Panc1 (cell line): Measurements from ENCODE around the gene TMEM184A.

Experiments
- REST ChIP-seq, 2 experiments: IDR thresholded peaks; 2 replicates each; pipeline ENCODE4 v1.6.1; 2011 to 2012; ENCODE audit warnings: low read depth in 2 of 2, control low read depth in 1 of 2, low read length in 1 of 2, mild to moderate bottlenecking in 1 of 2, moderate library complexity in 1 of 2; ENCODE audit not compliant: insufficient read depth in 1 of 2
- TCF7L2 ChIP-seq: IDR thresholded peaks from 2 replicates; pipeline ENCODE4 v1.6.1; 2011; ENCODE audit warnings: mild to moderate bottlenecking, low read depth, low read length, inconsistent platforms
- TF ChIP-seq, protein P1 (sequence below): fragments of 450-650 bp; IDR thresholded peaks from 2 replicates; pipeline ENCODE4 v1.5.1; 2017; ENCODE audit warnings: mild to moderate bottlenecking

DNA sequence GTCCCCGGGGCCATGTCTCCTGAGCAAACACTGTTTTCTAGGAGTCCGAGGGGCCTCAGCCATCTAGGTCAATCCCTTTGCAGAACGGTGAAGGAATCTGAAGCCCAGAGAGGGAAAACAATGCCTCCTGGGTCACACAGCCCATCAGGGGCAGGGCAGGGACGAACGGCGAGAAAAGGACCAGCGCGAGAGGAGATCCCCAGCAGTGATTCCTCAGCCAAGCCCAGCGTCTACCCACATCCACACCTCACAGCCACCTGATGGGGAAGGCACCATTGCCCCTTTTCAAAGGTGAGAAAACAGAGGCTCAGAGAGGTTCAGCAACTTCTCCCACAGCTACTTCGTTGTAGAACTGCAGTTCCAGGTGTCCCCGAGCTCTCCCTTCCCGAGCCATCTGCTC is 31.7 kb upstream of the TMEM184A start:
- TF ChIP-seq, protein P1, sequence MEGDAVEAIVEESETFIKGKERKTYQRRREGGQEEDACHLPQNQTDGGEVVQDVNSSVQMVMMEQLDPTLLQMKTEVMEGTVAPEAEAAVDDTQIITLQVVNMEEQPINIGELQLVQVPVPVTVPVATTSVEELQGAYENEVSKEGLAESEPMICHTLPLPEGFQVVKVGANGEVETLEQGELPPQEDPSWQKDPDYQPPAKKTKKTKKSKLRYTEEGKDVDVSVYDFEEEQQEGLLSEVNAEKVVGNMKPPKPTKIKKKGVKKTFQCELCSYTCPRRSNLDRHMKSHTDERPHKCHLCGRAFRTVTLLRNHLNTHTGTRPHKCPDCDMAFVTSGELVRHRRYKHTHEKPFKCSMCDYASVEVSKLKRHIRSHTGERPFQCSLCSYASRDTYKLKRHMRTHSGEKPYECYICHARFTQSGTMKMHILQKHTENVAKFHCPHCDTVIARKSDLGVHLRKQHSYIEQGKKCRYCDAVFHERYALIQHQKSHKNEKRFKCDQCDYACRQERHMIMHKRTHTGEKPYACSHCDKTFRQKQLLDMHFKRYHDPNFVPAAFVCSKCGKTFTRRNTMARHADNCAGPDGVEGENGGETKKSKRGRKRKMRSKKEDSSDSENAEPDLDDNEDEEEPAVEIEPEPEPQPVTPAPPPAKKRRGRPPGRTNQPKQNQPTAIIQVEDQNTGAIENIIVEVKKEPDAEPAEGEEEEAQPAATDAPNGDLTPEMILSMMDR, result no peak
- TF ChIP-seq REST (IDR thresholded peaks at IDR 0.05; ENCODE audit: insufficient read depth in 1 of 2, low read depth in 2 of 2, low read length in 1 of 2) (no peak), TCF7L2 (no peak)
